TTC549 (cell line): ENCODE data around the gene ALPP.
"Not testable (repeated sequence)": the region's sequence is repeated elsewhere in the genome, so short reads cannot be mapped to it uniquely, and the experiment has no call there.

ENCODE experiments used
- FAIRE-seq: peaks from 2 replicates; lab custom pipeline; 2012; peaks lifted over from hg19 to GRCh38; lab: Jason Lieb, UNC

ALPP gene

DNA sequence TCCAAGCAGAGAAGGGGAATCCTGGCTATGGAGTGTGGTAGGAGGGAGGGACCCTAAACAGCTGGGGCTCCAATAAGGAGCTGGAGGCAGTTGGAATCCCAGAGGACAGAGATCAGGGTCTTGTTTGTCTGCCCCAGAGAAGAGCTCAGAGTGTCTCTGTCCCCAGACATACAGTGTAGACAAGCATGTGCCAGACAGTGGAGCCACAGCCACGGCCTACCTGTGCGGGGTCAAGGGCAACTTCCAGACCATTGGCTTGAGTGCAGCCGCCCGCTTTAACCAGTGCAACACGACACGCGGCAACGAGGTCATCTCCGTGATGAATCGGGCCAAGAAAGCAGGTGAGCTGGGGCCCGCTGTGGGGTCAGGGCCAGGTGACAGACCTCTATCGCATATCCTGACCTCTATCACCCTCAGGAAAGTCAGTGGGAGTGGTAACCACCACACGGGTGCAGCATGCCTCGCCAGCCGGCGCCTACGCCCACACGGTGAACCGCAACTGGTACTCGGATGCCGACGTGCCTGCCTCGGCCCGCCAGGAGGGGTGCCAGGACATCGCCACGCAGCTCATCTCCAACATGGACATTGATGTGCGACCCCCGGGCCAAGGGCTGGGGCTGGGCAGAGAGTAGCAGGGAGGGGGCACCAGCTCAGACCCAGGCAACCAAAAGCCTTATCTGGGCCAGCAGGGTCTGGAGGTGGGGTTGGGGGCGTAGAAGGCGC lies 29.0 kb downstream of the ALPP start:
- not testable (repeated sequence) for FAIRE-seq

DNA sequence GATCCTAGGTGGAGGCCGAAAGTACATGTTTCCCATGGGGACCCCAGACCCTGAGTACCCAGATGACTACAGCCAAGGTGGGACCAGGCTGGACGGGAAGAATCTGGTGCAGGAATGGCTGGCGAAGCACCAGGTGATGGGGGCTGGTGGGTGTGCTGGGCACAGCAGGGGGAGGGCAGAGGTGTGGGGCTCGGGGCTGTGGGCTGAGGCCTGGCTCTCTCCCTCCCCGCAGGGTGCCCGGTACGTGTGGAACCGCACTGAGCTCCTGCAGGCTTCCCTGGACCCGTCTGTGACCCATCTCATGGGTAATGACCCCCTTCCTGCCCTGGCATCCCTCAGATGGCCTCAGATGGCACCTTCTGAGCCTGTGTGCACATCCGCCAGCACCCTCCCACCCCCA lies 29.7 kb downstream of the ALPP start:
- FAIRE-seq = not testable (repeated sequence)

DNA sequence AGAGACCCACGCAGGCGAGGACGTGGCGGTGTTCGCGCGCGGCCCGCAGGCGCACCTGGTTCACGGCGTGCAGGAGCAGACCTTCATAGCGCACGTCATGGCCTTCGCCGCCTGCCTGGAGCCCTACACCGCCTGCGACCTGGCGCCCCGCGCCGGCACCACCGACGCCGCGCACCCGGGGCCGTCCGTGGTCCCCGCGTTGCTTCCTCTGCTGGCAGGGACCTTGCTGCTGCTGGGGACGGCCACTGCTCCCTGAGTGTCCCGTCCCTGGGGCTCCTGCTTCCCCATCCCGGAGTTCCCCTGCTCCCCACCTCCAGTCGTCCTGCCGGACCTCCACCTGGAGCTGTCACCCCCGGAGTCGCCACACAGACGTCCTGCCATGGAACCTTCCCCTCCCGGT lies 31.1 kb downstream of the ALPP start:
- FAIRE-seq = not testable (repeated sequence)

DNA sequence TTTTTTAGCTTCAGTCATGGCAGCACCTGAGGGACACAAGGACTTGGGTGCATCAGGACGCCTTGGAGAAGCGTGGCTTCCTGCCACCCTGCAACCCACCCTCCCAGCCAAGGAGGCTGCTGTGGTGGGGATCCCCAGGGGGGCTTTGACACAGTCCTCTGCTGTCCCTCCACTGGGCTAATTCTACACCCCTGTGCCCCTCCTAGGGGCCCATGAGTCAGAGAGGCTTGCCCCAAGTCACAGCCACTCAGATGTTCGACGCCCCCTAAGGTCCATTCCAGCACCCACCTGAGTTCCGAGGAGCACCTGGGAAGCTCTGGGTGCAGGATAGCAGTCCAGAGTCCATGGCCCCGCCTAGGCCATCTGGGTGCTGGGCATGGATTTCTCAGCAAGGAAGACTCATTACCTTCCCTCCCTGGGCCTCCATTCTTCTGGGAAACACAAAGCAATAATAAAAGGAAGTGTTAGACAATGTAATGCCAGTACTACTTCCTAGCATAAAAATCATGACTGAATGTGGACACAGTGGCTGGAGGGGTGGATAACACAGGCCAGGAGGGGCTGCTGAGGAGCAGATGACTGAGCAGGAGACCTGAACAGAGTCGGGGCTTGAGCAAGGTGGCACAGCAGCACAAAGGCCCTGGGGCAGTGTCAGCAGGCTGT lies 31.8 kb downstream of the ALPP start:
- FAIRE-seq = no peak

DNA sequence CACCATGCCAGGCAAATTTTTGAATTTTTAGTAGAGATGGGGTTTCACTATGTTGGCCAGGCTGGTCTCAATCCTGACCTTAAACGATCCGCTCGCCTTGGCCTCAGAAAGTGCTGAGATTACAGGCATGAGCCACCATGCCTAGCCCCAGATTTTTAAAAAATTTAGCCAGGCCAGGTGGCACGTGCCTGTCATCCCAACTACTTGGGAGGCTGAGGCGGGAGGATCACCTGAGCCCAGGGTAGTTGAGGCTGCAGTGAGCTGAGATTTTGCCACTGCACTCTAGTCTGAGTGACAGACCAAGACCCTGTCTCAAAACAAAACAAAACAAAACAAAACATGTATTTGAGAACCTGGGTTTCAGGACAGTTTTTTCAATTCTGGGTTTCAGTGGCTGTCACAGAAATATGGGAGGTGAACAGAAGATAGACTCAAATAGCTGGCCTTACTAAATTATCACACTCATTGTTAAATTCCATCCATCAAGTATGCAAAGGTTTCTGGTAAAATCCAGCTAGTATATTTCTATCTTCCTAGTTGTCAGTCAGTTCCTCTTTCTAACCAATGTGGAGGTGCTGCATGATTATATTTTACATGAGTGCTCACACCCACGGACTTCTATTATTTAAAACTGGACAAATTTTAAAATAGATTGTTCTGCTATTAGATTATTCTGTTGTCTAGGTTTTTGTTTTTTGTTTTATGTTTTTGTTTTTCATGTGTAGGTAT lies 33.5 kb downstream of the ALPP start:
- no peak for FAIRE-seq

DNA sequence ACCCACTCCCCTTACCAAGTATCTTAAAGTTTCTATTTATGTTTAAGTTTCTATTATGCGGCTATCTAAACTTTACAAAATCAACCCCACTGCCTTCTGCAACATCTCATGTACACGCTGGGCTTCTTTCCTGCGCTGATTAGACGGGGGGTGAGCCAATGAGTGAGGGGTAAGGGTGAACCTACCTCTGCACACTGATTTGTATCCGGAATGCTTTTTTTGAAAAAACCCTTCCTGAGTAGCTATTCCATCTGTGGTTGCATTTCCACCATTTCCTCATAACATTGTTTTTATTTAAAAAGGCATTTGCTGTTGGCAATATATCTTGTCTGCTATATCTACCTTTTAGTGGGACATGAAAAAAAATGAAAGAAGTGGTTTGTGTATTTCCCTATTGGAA lies 34.4 kb downstream of the ALPP start:
- FAIRE-seq = no peak

DNA sequence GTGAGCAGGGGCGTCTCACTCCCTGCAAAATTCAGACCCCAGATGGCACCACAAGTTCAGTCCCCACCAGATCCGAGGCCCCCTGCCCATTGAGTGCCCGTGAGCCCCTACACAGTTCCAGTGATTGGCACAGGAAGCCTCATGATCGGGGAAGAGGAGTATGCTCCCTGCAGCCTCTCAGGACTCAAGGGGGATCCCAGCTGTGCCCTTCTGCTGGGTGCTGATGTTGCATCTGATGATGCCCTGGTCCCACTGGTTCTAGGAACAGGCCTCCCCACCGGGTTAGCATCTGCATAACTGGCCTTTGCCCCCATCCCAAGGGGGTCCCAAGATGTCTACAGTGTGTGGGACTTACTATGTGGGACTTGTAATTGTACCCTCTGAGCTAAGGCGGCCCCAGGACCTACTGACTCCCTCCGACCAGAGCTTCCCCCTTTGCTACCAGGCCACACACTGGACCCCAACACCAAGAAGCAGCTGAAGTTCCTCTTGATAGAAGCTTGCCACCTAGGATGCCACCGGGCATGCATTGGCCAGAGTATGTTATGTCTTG lies 36.7 kb downstream of the ALPP start:
- no peak for FAIRE-seq

DNA sequence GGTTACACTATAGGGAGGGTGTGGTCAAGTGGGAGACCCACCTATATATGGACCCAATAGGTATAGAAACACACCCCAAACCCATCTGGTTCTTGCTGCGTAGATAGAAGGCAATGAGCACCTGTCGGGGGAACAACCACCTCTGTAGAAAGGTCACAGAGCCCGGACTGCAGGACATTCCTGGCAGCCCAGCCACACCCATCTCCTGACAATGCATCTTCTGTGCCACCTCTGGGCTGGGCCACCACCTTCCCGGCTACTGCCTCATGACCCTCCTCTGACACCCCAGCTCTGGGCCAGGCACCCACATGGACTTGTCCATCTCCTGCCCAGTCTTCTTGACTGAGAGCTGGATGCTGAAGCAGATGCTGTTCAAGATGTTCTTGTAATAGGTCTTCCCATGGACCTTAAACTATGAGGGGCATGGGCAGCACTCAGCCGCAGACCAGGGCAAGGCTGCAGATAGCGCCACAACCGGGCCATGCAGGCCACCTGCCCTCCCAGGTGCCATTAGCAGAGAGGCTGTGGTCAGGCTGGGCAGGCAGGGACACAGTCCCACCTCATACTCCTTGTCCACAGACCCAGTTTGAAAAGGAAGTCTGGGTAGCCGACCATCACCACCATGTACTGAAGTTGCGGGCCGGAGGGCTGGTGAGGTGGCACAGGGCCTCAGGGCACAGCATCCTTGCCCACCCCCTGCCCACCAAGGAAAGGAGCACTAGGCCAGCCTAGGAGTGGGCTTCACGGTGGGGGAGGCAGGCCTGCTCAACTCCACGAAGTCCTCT lies 37.4 kb downstream of the ALPP start:
- FAIRE-seq = no peak

DNA sequence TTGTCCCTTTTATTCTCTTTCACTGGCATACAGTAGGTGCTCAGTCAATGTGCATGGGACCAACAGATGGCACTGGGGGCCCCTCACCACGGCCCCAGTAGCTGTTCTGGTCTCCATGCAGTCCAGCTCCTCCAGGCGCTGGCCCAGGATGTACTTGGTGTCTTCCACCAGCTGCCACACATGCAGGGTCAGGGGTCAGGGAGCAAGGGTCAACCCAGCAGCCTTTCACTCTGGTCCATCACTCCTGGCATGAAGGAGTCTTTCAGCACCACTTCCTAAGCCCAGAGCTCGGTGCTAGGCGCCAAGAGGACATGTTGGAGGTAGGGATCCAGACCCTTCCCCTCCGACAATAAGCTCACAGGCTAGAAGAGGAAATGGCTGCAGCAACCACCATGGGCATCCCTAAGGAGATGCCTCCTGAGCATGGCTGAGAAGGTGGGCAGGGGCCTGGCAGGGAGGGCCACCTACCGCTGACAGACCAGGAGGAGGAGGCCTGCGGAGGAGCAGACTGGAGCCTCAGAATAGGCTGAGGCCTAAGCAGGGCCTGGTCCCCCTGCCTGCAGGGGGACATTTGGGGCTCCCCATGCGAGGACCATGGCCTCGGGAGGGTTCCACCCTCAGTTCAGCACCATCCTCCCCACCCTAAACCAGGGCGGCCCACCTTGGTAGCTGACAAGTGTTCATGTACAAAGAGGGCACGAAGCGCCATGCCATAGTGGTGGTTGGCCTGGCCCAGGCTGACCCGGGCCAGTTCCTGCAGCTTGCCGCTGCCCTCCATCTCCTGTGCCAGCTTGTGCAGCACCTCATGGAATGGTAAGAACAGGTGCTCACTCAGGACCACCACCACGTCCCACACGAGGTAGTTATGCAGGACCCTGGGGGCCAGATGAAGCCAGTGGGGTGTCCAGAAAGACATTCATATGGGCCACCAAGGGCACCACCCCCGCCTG lies 38.2 kb downstream of the ALPP start:
- FAIRE-seq = no peak

DNA sequence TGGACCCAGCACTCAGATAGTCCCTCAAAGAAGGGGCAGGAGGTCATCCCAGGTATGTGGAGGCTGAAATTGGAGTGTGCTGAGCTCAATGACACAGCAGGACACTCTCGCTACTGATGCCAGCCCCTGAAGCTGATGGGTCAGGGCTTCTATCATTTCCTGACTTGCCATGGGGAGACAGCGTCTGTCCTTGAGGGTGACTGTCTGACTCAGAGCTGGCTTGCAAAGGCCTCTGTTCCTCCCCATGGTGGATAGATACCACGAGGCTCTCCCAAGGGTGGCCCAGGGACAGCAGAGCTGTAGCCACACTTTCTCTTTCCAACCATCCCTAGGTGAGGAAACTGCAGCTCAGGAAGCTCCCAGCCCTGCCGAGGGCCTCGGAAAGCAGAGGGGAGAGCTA lies 38.9 kb downstream of the ALPP start:
- no peak for FAIRE-seq

DNA sequence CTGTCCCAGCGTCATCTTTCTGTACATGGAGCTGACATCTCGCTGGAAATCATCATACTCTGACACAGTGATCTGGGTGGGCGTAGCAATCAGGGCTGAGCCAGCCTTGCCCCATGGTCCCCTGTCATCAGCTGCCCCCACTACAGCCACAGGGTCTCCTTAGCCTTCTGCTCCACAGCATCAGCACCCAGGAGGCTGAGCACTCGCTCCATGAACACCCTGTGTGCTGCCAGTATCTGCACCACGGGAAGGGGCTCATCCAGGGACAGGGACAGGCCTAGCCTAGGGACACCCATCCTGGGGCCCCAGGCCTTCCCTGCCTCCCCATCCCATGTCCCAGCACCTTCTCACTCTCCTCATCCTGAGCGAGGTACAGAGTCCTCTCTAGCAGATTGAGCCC lies 39.5 kb downstream of the ALPP start:
- no peak for FAIRE-seq

DNA sequence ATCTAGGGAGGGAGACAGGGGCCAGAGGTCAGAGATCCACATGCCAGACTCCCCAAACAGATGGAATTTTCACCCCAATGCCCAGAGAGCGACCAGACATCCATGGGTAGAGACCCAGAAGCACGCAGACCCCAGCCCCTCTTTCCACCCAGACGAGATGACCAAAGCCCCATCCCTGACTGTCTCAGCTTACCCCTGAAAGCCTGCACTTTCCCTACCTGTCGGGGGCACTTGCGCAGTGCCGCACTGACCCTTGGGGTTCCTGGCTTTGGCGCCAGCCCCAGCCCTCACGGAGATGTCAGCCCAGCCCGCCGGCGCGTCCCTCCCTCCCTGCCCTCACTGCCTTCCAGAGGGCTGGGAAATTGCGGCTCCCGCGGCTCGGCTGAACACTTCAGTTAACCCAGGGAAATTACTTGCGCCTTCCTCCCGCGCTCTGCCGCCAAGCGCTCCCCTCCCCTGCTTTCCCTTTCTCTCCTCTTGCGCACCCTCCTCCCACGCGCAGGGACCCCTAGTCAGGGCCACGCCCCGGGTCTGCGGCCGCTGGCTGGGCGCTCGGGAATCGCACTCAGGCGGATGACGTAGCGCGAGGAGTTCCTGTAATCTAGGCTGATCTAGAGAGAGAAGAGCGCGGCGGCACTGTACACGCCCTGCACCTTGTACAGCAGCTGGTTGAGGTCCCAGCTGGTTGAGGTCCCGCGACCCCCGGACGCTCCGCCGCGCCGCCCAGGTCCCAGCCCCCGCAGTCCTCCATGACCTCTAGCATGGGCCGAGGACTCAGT lies 40.1 kb downstream of the ALPP start:
- FAIRE-seq = no peak

DNA sequence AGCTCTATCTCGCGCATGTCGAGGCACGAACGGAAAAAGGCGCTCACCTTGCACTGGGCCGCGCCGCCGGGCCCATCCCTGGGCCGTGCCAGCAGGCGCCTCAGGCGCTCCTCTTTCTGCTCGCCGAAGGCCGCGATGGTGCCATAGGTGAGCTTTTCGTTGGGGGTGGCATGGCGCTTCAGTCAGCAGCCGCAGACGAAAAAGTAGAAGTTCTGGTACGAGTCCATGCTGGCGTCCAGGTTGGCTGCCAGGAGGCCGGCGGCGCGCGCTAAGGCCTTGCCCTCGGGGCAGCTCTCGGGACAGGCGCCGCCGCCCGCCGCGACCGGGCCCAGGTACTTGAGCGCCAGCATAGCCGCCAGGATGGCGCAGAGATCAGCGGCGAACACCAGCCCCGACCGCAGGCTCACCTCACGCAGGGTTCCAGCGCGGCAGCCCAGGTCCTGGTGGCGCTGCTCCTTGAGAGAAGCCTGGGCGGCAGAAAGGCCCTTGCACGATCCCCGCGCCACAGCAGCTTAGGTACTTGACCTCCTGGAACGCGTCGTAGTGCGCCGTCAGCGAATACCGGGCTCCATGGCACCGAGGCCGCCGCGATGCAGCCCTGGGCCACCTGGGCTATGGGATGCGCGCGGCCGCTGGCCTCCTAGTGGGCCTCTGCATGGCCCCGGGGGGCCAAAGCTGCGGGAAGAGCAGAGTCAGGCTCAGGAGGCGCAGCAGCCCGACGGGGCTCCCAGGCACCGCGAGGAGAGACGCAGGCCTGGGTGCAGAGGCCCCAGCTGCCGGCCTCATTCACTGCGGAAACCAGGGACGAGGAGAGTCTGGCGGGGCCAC lies 40.9 kb downstream of the ALPP start:
- no peak for FAIRE-seq

DNA sequence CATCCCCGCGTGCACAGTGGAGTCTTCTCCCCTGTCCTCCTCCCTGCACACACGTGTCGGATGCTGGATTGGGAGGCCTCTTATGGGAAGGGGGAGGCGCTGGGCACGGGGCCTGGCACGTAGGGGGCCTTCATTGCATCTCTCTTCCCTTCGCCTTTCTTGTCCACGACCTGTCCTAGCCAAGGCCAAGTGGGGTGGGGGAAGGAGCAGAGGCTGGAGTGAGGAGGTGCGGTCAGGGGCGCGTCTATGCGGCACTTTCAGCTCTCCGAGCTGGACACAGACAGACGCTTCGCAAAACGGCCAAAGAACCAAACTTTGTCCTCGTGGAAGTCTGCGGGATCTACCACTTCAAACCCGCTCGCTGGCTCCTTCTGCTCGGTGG lies 41.5 kb downstream of the ALPP start:
- no peak for FAIRE-seq

DNA sequence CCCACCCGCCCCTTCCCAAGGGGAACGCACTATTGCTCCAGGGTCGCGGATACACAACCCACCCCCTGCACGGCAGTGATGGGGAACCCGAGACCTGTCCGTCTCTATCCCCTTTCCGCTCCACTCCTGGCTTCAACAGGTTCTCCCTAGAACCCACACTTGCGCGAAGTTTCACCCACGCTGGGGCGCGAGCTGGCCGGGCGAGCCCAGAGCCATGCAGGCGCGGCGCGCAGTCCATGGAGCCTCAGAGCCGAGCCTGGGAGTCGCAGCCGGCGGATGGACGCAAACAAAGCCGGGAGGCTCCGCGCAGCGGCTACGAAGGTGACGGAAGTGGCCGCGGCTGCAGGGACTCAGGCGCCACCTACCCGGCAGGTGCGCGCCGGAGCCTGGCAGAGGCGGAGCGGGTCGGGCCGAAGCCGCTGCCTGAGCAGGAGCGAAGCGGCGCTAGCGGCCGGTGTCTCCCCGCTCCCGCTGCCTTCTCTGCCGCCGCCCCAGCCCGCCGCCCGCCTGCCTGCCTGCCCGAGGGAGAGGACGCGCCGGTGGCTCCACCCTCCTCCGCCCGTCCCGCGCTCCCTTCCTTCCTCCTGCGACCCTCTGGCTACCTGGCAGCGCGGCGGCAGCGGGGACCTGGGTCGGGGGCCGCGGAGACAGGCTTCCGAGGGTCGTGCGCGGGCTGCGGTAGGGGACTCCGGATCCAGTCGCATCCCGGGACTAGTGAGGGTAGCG lies 42.1 kb downstream of the ALPP start:
- no peak for FAIRE-seq

DNA sequence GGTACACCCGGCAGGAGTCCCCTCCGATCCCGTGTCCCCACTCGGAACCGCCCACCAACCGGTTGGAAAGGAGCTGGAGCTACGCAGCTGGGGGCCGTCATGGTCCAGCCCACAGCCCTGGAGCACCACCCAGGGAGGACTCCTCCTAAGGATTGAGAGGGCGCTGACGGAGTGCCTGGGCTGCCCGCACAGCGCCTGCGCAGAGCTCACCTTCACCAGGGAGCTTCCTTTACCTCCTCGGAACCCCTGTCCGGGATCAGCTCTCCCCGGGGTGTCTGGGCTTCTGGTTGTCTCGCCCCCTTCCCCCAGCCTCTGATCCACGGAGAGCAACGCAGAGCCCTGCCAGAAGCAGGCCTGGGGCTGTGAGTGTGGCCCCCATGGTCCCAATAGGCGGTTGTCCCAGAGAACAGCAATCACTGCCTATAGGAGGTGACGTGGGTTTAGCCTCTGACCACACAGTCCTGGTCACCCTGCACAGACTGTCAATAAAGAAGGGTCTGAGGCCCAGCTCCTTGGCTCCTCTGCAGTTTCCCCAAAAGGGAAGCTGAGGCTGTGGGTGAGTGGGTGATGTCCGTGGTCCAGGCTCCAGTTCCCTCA lies 42.7 kb downstream of the ALPP start:
- FAIRE-seq = no peak

DNA sequence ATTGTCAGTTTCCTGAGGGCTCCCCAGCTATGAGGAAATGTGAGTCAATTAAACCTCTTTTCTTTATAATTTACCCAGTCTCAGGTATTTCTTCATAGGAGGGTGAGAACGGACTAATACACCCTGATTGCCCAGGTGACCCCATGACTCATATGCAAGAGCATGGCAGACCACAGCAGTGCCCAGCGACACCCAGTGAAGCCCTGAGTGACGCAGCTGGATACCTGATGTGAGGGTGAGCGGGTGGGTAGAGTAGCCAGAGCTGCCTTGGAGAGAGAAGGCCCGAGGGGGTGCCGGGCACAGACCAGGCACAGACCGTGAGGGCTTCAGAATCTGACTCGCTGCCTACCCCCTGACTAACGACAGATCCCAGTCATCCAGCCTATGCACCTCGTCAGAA lies 43.5 kb downstream of the ALPP start:
- FAIRE-seq = no peak

DNA sequence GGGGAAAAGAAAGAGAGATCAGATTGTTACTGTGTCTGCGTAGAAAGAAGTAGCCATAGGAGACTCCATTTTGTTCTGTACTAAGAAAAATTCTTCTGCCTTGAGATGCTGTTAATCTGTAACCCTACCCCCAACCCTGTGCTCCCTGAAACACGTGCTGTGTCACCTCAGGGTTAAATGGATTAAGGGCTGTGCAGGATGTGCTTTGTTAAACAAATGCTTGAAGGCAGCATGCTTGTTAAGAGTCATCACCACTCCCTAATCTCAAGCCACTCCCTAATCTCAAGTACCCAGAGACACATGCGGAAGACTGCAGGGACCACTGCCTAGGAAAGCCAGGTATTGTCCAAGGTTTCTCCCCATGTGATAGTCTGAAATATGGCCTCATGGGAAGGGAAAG lies 44.4 kb downstream of the ALPP start:
- not testable (repeated sequence) for FAIRE-seq
